Measurements from ENCODE around the gene AIF1L.
"Not testable (repeated sequence)": the region's sequence is repeated elsewhere in the genome, so short reads cannot be mapped to it uniquely, and the experiment has no call there.

The AIF1L gene

GRCh38 chr9:131099845-131100244 is 3.5 kb downstream of the AIF1L start:
- not testable (repeated sequence) for DNase-seq

- DNase-seq: no peak
Measured at GRCh38 chr9:131100445-131100844, 4.1 kb downstream of the AIF1L start.

- no peak for DNase-seq
Measured at GRCh38 chr9:131101207-131101964, 5.1 kb downstream of the AIF1L start.

GRCh38 chr9:131103024-131103423 is 6.7 kb downstream of the AIF1L start:
- no peak for DNase-seq

- no peak for DNase-seq
Measured at GRCh38 chr9:131103535-131103934, 7.2 kb downstream of the AIF1L start.

- no peak for DNase-seq
Measured at GRCh38 chr9:131104016-131104740, 7.8 kb downstream of the AIF1L start.

- DNase-seq: no peak
Measured at GRCh38 chr9:131105952-131106351, 9.6 kb downstream of the AIF1L start.

GRCh38 chr9:131107760-131108159 is 11.4 kb downstream of the AIF1L start:
- no peak for DNase-seq

GRCh38 chr9:131111186-131111853 is 15.0 kb downstream of the AIF1L start:
- no peak for DNase-seq

GRCh38 chr9:131111854-131112311 is 15.6 kb downstream of the AIF1L start:
- DNase-seq: no peak

GRCh38 chr9:131112374-131113154 is 16.2 kb downstream of the AIF1L start:
- no peak for DNase-seq

- no peak for DNase-seq
Measured at GRCh38 chr9:131113655-131114054, 17.3 kb downstream of the AIF1L start.

GRCh38 chr9:131114084-131114535 is 17.8 kb downstream of the AIF1L start:
- DNase-seq: no peak

GRCh38 chr9:131115360-131115742 is 19.0 kb downstream of the AIF1L start:
- not testable (repeated sequence) for DNase-seq

GRCh38 chr9:131116281-131117120 is 20.2 kb downstream of the AIF1L start:
- DNase-seq: no peak

GRCh38 chr9:131117121-131117761 is 20.9 kb downstream of the AIF1L start:
- DNase-seq: no peak

GRCh38 chr9:131117762-131118145 is 21.4 kb downstream of the AIF1L start:
- no peak for DNase-seq

- DNase-seq: no peak
Measured at GRCh38 chr9:131119600-131119999, 23.3 kb downstream of the AIF1L start.

GRCh38 chr9:131120620-131121228 is 24.4 kb downstream of the AIF1L start:
- no peak for DNase-seq

GRCh38 chr9:131121346-131121745 is 25.0 kb downstream of the AIF1L start:
- no peak for DNase-seq

- DNase-seq: no peak
Measured at GRCh38 chr9:131122158-131122557, 25.8 kb downstream of the AIF1L start.
